K562 (cell line): ENCODE data around the gene GPR135. TPM values are rescaled to one million over a fixed set of nuclear protein-coding genes. Genes with fewer than 3 reads are reported as not detected.

ENCODE experiments used
- ARID2 ChIP-seq: fragments of 450-650 bp; IDR thresholded peaks from 2 replicates; pipeline ENCODE4 v1.6.1; 2017; ENCODE audit warnings: antibody characterized with exemption, mild to moderate bottlenecking
- CSDE1 ChIP-seq, 2 experiments: fragments of 450-650 bp; IDR thresholded peaks; 2 replicates each; pipeline ENCODE4 v1.6.1; 2016; ENCODE audit warnings: mild to moderate bottlenecking in 1 of 2
- HDGF ChIP-seq: fragments of 450-650 bp; IDR thresholded peaks from 2 replicates; pipeline ENCODE4 v1.6.1; 2016
- JUN ChIP-seq, 2 experiments: sonication (generic) in 1 of 2; formaldehyde crosslinking in 1 of 2; IDR thresholded peaks; 2 replicates each; pipeline versions ENCODE4 v1.6.1 to v1.8.0; 2012 to 2022; ENCODE audit warnings: borderline replicate concordance in 2 of 2, mild to moderate bottlenecking in 2 of 2, improper control_type of control experiment in 1 of 2, low read depth in 1 of 2, low read length in 1 of 2, missing genetic modification reagents in 1 of 2
- KAT7 ChIP-seq: sonication (generic); formaldehyde crosslinking; IDR thresholded peaks from 2 replicates; pipeline ENCODE4 v1.8.0; 2022; ENCODE audit warnings: missing genetic modification reagents, mild to moderate bottlenecking, borderline replicate concordance
- KLF6 ChIP-seq: fragments of 250-450 bp; sonication (Bioruptor Pico); IDR thresholded peaks from 2 replicates; pipeline ENCODE4 v1.4.0; 2020; ENCODE audit warnings: mild to moderate bottlenecking, moderate library complexity, borderline replicate concordance
- PHB2 ChIP-seq: fragments of 450-650 bp; IDR thresholded peaks from 2 replicates; pipeline ENCODE4 v1.6.1; 2017; ENCODE audit warnings: low read depth
- POLR2G ChIP-seq: fragments of 200-400 bp; formaldehyde crosslinking; IDR thresholded peaks from 2 replicates; pipeline ENCODE4 v1.6.1; 2017; ENCODE audit warnings: low read depth, mild to moderate bottlenecking, antibody characterized with exemption, low read length, moderate library complexity
- POLR2H ChIP-seq: IDR thresholded peaks from 2 replicates; pipeline ENCODE4 v1.6.1; 2016; ENCODE audit warnings: missing genetic modification characterization, low read depth, mild to moderate bottlenecking, control low read depth, missing compliant biosample characterization, moderate library complexity
- PRPF4 ChIP-seq: fragments of 200-400 bp; formaldehyde crosslinking; IDR thresholded peaks from one replicate; pipeline ENCODE4 v1.6.1; 2017; ENCODE audit warnings: low read length, low read depth, mild to moderate bottlenecking; ENCODE audit not compliant: insufficient read depth, poor library complexity, severe bottlenecking
- SAFB ChIP-seq: fragments of 200-400 bp; formaldehyde crosslinking; IDR thresholded peaks from 2 replicates; pipeline ENCODE4 v1.6.1; 2017; ENCODE audit warnings: low read depth, low read length, borderline replicate concordance
- SUPT5H ChIP-seq: fragments of 450-650 bp; IDR thresholded peaks from 2 replicates; pipeline ENCODE4 v1.6.1; 2016
- TBL1XR1 ChIP-seq, 2 experiments: IDR thresholded peaks; 2 replicates each; pipeline ENCODE4 v1.6.1; 2012; ENCODE audit warnings: improper control_type of control experiment in 2 of 2, low read length in 2 of 2, mild to moderate bottlenecking in 1 of 2
- ZFX ChIP-seq: sonication (generic); formaldehyde crosslinking; IDR thresholded peaks from 2 replicates; pipeline ENCODE4 v1.8.0; 2022; ENCODE audit warnings: mild to moderate bottlenecking, missing genetic modification reagents, moderate library complexity
- ZNF311 ChIP-seq: fragments of 250-450 bp; sonication (Bioruptor Pico); IDR thresholded peaks from 2 replicates; pipeline ENCODE4 v1.4.0; 2020; ENCODE audit warnings: mild to moderate bottlenecking, moderate library complexity
- ZNF551 ChIP-seq: fragments of 250-450 bp; sonication (Bioruptor Pico); IDR thresholded peaks from 2 replicates; pipeline ENCODE4 v1.5.0; 2021; ENCODE audit warnings: mild to moderate bottlenecking, moderate library complexity
- ZNF778 ChIP-seq: fragments of 450-650 bp; formaldehyde crosslinking; IDR thresholded peaks from 2 replicates; pipeline ENCODE4 v1.4.0; 2020; ENCODE audit warnings: mild to moderate bottlenecking, moderate library complexity
- polyA plus RNA-seq, 8 experiments: library from polyadenylated mRNA; depleted of rRNA in 4 of 8; stranded (reverse) in 5 of 8; unstranded in 3 of 8; fragments of >200 nt; fragmentation: Nextera tagmentation in 2 of 8; fragmentation: Illumina TruSeq in 1 of 8; extraction: Ambion mirVana in 2 of 8; extraction: Trizol in 1 of 8; gene quantifications; 2 replicates each; pipeline versions ENCODE4 v1.2.1 to v1.2.3, GENCODE V29; 2011 to 2014; ENCODE audit warnings: inconsistent platforms in 1 of 8, missing spikeins in 1 of 8
- total RNA-seq, 7 experiments: library from RNA; depleted of rRNA in 6 of 7; stranded (reverse); fragments of >200 nt in 6 of 7; fragmentation: Illumina TruSeq in 2 of 7; extraction: Trizol in 2 of 7; gene quantifications; 2 replicates each; pipeline versions ENCODE4 v1.2.1 to v1.2.3, GENCODE V29; 2011 to 2021; ENCODE audit warnings: low replicate concordance in 1 of 7
- TF ChIP-seq, protein P1 (sequence below), 2 experiments: fragments of 200-800 bp in 1 of 2; sonication (Bioruptor generic) in 1 of 2; sonication (generic) in 1 of 2; formaldehyde crosslinking in 1 of 2; IDR thresholded peaks in 1 of 2; conservative IDR thresholded peaks in 1 of 2; 2 replicates each; pipeline versions ENCODE4 v1.5.0 to v1.6.1; 2016 to 2020; ENCODE audit warnings: missing compliant biosample characterization in 1 of 2, missing genetic modification characterization in 1 of 2, missing genetic modification reagents in 1 of 2
- TF ChIP-seq, protein P2 (sequence below): sonication (generic); formaldehyde crosslinking; IDR thresholded peaks from 2 replicates; pipeline ENCODE4 v1.8.1; 2022; ENCODE audit warnings: missing genetic modification reagents
- TF ChIP-seq, protein P3 (sequence below): fragments of 250-450 bp; sonication (Bioruptor Pico); IDR thresholded peaks from 2 replicates; pipeline ENCODE4 v1.8.0; 2021; ENCODE audit warnings: moderate library complexity, mild to moderate bottlenecking, inconsistent platforms
- TF ChIP-seq, protein P4 (sequence below): IDR thresholded peaks from 2 replicates; pipeline ENCODE4 v1.6.1; 2012; ENCODE audit warnings: low read depth, low read length, improper control_type of control experiment, borderline replicate concordance

The GPR135 gene
- total and polyA plus RNA-seq, 9 of the 15 experiments (the other 6 are each of a cell fraction or from before 2014, with no cell fraction given): 0.06 to 1.6 (median 1.0) TPM

DNA sequence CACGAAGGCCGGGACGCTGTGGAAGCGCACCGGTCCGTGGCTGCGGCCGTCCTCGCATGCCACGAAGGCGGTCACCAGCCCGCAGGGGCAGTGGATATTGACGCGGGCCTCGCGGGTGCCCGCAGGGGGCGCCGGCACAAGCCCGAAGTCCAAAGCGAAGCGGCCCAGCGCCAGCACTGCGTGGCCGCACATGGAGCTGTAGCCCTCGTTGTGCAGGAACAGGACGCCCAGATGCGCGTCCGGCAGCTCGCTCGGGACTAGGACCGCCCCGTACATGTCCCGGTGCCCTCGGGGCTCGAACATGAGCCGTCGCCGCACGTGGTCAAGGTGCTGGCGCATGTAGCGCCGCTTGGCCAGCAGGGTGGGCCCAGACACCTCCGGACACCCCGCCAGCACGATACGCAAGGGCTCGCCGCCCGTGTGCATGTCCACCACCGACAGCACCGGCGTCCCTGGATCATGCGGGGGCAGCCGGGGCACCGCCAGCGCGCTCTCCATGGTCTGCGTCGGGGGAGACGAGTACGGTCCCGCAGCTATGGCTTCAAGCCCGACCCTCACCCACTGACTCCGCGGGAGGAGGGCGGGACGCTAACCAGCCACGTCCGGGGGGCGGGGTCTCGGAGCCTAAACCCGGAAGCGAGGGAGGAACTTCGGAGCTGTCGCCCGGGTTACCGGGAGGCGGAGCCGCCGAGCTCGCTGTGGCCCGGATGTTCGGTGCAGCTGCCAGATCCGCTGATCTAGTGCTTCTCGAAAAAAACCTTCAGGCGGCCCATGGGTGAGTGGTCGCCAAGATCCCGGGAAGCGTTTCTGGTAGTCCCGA is 18.8 kb upstream of the GPR135 start, which contains the start of the genes JKAMP and L3HYPDH (continued):
- TF ChIP-seq, protein P1, sequence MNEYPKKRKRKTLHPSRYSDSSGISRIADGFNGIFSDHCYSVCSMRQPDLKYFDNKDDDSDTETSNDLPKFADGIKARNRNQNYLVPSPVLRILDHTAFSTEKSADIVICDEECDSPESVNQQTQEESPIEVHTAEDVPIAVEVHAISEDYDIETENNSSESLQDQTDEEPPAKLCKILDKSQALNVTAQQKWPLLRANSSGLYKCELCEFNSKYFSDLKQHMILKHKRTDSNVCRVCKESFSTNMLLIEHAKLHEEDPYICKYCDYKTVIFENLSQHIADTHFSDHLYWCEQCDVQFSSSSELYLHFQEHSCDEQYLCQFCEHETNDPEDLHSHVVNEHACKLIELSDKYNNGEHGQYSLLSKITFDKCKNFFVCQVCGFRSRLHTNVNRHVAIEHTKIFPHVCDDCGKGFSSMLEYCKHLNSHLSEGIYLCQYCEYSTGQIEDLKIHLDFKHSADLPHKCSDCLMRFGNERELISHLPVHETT (CRISPR knock-in tag; conservative IDR thresholded peaks at IDR 0.05 in 1 of 2, IDR thresholded peaks at IDR 0.05 in 1 of 2): peak in 1 of 2 experiments; percentile 30; a peak in 1 of 4 replicates
- peak; percentile 90 for TF ChIP-seq SAFB
- peak; percentile 93 for TF ChIP-seq POLR2G
- TF ChIP-seq SUPT5H: peak; percentile 89
- no peak for TF ChIP-seq ZNF778
- peak; percentile 88 for TF ChIP-seq KAT7
- peak; percentile 96 for TF ChIP-seq ZFX (CRISPR knock-in tag)
- no peak for TF ChIP-seq ARID2
- TF ChIP-seq PHB2: no peak
- TF ChIP-seq POLR2H (tag): no peak
- TF ChIP-seq, protein P2, sequence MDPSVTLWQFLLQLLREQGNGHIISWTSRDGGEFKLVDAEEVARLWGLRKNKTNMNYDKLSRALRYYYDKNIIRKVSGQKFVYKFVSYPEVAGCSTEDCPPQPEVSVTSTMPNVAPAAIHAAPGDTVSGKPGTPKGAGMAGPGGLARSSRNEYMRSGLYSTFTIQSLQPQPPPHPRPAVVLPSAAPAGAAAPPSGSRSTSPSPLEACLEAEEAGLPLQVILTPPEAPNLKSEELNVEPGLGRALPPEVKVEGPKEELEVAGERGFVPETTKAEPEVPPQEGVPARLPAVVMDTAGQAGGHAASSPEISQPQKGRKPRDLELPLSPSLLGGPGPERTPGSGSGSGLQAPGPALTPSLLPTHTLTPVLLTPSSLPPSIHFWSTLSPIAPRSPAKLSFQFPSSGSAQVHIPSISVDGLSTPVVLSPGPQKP (CRISPR knock-in tag): no peak
- TF ChIP-seq KLF6 (CRISPR knock-in tag): no peak
- TF ChIP-seq, protein P3, sequence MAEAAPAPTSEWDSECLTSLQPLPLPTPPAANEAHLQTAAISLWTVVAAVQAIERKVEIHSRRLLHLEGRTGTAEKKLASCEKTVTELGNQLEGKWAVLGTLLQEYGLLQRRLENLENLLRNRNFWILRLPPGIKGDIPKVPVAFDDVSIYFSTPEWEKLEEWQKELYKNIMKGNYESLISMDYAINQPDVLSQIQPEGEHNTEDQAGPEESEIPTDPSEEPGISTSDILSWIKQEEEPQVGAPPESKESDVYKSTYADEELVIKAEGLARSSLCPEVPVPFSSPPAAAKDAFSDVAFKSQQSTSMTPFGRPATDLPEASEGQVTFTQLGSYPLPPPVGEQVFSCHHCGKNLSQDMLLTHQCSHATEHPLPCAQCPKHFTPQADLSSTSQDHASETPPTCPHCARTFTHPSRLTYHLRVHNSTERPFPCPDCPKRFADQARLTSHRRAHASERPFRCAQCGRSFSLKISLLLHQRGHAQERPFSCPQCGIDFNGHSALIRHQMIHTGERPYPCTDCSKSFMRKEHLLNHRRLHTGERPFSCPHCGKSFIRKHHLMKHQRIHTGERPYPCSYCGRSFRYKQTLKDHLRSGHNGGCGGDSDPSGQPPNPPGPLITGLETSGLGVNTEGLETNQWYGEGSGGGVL (CRISPR knock-in tag): no peak
- no peak for TF ChIP-seq ZNF311 (CRISPR knock-in tag)
- no peak for TF ChIP-seq CSDE1 (IDR thresholded peaks at IDR 0.05)
- TF ChIP-seq, protein P4, sequence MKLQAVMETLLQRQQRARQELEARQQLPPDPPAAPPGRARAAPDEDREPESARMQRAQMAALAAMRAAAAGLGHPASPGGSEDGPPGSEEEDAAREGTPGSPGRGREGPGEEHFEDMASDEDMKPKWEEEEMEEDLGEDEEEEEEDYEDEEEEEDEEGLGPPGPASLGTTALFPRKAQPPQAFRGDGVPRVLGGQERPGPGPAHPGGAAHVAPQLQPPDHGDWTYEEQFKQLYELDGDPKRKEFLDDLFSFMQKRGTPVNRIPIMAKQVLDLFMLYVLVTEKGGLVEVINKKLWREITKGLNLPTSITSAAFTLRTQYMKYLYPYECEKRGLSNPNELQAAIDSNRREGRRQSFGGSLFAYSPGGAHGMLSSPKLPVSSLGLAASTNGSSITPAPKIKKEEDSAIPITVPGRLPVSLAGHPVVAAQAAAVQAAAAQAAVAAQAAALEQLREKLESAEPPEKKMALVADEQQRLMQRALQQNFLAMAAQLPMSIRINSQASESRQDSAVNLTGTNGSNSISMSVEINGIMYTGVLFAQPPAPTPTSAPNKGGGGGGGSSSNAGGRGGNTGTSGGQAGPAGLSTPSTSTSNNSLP: no peak
- TF ChIP-seq ZNF551 (CRISPR knock-in tag): no peak
- no peak for TF ChIP-seq HDGF
- peak; percentile 45 for TF ChIP-seq PRPF4
- TF ChIP-seq TBL1XR1 (IDR thresholded peaks at IDR 0.05; ENCODE audit: low read length in 2 of 2): no peak
- TF ChIP-seq JUN (IDR thresholded peaks at IDR 0.05; ENCODE audit: borderline replicate concordance, low read depth, low read length): no peak; the same call in 1 of the 2 replicates
- 0 out of 2 replicates have a peak, but pooled peaks have one; percentile 70 for TF ChIP-seq JUN (CRISPR knock-in tag; IDR thresholded peaks at IDR 0.05; ENCODE audit: borderline replicate concordance)
